GM12878 (cell line): ENCODE results near the gene ACSF3. TPM values are rescaled to one million over a fixed set of nuclear protein-coding genes. Genes with fewer than 3 reads are reported as not detected.

Experiments used
- ATAC-seq: fragments of 200-7000 bp; cut with Tn5 transposase; 3 replicates; pipeline ENCODE4 v1.9.1; 2020; ENCODE audit warnings: mild to moderate bottlenecking, moderate library complexity
- BruUV-seq: library from RNA; stranded (reverse); fragments of 400-500 nt; replicated peaks from 2 replicates; lab custom pipeline; 2021; lab: Mats Ljungman, UMichigan
- CTCF ChIA-PET: fragments of 300-600 bp; sonication (Branson Sonifier 250); formaldehyde crosslinking; extraction: SDS; loops from one replicate; lab custom pipeline; 2021; ENCODE audit warnings: inconsistent platforms; lab: Yijun Ruan, JAX
- POLR2A ChIA-PET: fragments of 350-600 bp; formaldehyde crosslinking; extraction: SDS; loops from one replicate; lab custom pipeline; 2021; ENCODE audit warnings: inconsistent platforms; lab: Charles Lee
- RAD21 ChIA-PET: fragments of 300-600 bp; sonication (Branson Sonifier 250); formaldehyde crosslinking; loops from one replicate; lab custom pipeline; 2023; ENCODE audit warnings: antibody characterized with exemption; ENCODE audit not compliant: unreplicated experiment; lab: Charles Lee
- SMC1A ChIA-PET: fragments of 300-600 bp; sonication (Branson Sonifier 250); formaldehyde crosslinking; loops from one replicate; lab custom pipeline; 2023; ENCODE audit not compliant: unreplicated experiment, uncharacterized antibody; lab: Charles Lee
- DNase-seq: peaks from one replicate; pipeline ENCODE4 v3.0.0-alpha.2; 2011; ENCODE audit warnings: low read depth, low spot score
- FAIRE-seq: peaks from 3 replicates; lab custom pipeline; 2011; peaks lifted over from hg19 to GRCh38; lab: Jason Lieb, UNC
- H2AFZ ChIP-seq: 2 replicates; pipeline ENCODE4 v1.6.0; 2011; ENCODE audit warnings: low read depth, low read length, control low read depth; ENCODE audit not compliant: control insufficient read depth
- H3K27ac ChIP-seq: 2 replicates; pipeline ENCODE4 v1.5.1; 2011; ENCODE audit warnings: control low read depth; ENCODE audit not compliant: control insufficient read depth, insufficient read depth
- H3K27me3 ChIP-seq, 2 experiments: replicated peaks in 1 of 2; 2 replicates each; pipeline versions ENCODE4 v1.6.0 to v1.6.1; 2011; ENCODE audit warnings: low read length in 1 of 2; ENCODE audit not compliant: control insufficient read depth in 2 of 2, insufficient read depth in 2 of 2
- H3K36me3 ChIP-seq, 2 experiments: 2 replicates each; pipeline ENCODE4 v1.5.1; 2011; ENCODE audit warnings: low read length in 1 of 2; ENCODE audit not compliant: control insufficient read depth in 2 of 2, insufficient read depth in 2 of 2
- H3K4me1 ChIP-seq: 2 replicates; pipeline ENCODE4 v1.6.1; 2011; ENCODE audit warnings: mild to moderate bottlenecking, low read length, moderate library complexity, mixed read lengths; ENCODE audit not compliant: control insufficient read depth, insufficient read depth
- H3K4me2 ChIP-seq: 2 replicates; pipeline ENCODE4 v1.6.0; 2011; ENCODE audit warnings: control low read depth; ENCODE audit not compliant: control insufficient read depth, insufficient read depth
- H3K4me3 ChIP-seq: fragments of 200-600 bp; sonication (generic); 2 replicates; pipeline ENCODE4 v1.5.1; 2016
- H3K79me2 ChIP-seq: 2 replicates; pipeline ENCODE4 v1.6.0; 2011; ENCODE audit warnings: low read length; ENCODE audit not compliant: control insufficient read depth, insufficient read depth
- H3K9ac ChIP-seq: 2 replicates; pipeline ENCODE4 v1.8.0; 2011; ENCODE audit warnings: low read length, control low read depth, mixed read lengths; ENCODE audit not compliant: control insufficient read depth, insufficient read depth
- H3K9me3 ChIP-seq: replicated peaks from 3 replicates; pipeline ENCODE4 v1.5.1; 2011; ENCODE audit warnings: mild to moderate bottlenecking, low read length; ENCODE audit not compliant: control insufficient read depth, insufficient read depth
- H4K20me1 ChIP-seq: 2 replicates; pipeline ENCODE4 v1.6.0; 2011; ENCODE audit not compliant: control insufficient read depth, insufficient read depth
- BMI1 ChIP-seq: fragments of 450-650 bp; IDR thresholded peaks from 2 replicates; pipeline ENCODE4 v1.6.1; 2016; ENCODE audit warnings: mild to moderate bottlenecking, moderate library complexity, borderline replicate concordance
- CBX3 ChIP-seq: fragments of 200-600 bp; sonication (generic); IDR thresholded peaks from 2 replicates; pipeline ENCODE4 v1.6.1; 2016; ENCODE audit warnings: low read depth, borderline replicate concordance
- ETV6 ChIP-seq, 2 experiments: fragments of 450-650 bp in 1 of 2; IDR thresholded peaks in 1 of 2; conservative IDR thresholded peaks in 1 of 2; 2 replicates each; pipeline ENCODE4 v1.6.1; 2014; ENCODE audit warnings: antibody characterized with exemption in 1 of 2, borderline replicate concordance in 1 of 2, low read depth in 1 of 2, mild to moderate bottlenecking in 1 of 2, moderate library complexity in 1 of 2
- IKZF2 ChIP-seq, 2 experiments: fragments of 450-650 bp; IDR thresholded peaks; 2 replicates each; pipeline ENCODE4 v1.6.1; 2017; ENCODE audit warnings: mild to moderate bottlenecking in 2 of 2, moderate library complexity in 2 of 2
- JUND ChIP-seq: IDR thresholded peaks from 2 replicates; pipeline ENCODE4 v1.6.1; 2012; ENCODE audit warnings: low read depth, mild to moderate bottlenecking, low read length, improper control_type of control experiment, moderate library complexity
- MTA3 ChIP-seq: IDR thresholded peaks from 2 replicates; pipeline ENCODE4 v1.6.1; 2012; ENCODE audit warnings: low read length, inconsistent platforms, borderline replicate concordance
- NFYA ChIP-seq: IDR thresholded peaks from 2 replicates; pipeline ENCODE4 v1.6.1; 2011; ENCODE audit warnings: low read depth, mild to moderate bottlenecking, low read length, improper control_type of control experiment, borderline replicate concordance
- POLR2A ChIP-seq: IDR thresholded peaks from 2 replicates; pipeline ENCODE4 v1.6.1; 2011; ENCODE audit warnings: low read depth, mild to moderate bottlenecking, low read length
- POU2F2 ChIP-seq: IDR thresholded peaks from 3 replicates; pipeline ENCODE4 v1.6.1; 2011; ENCODE audit warnings: low read depth, mild to moderate bottlenecking, low read length, borderline replicate concordance
- RB1 ChIP-seq: fragments of 450-650 bp; formaldehyde crosslinking; IDR thresholded peaks from 2 replicates; pipeline ENCODE4 v1.6.1; 2017; ENCODE audit warnings: mild to moderate bottlenecking, borderline replicate concordance
- RCOR1 ChIP-seq: conservative IDR thresholded peaks from 2 replicates; pipeline ENCODE4 v1.6.1; 2012; ENCODE audit warnings: low read depth, low read length, improper control_type of control experiment
- SKIL ChIP-seq: fragments of 450-650 bp; IDR thresholded peaks from 2 replicates; pipeline ENCODE4 v1.6.1; 2017; ENCODE audit warnings: mild to moderate bottlenecking, low read depth, inconsistent platforms; ENCODE audit not compliant: poor library complexity, severe bottlenecking
- TCF3 ChIP-seq: IDR thresholded peaks from 2 replicates; pipeline ENCODE4 v1.6.1; 2012; ENCODE audit warnings: low read depth, mild to moderate bottlenecking, low read length, borderline replicate concordance; ENCODE audit not compliant: insufficient read depth
- TCF7 ChIP-seq: IDR thresholded peaks from 2 replicates; pipeline ENCODE4 v1.6.1; 2014; ENCODE audit warnings: antibody characterized with exemption, borderline replicate concordance
- WGBS: methylation state at CpG from one replicate; pipeline ENCODE4 v1.1.6; 2016; ENCODE audit warnings: low lambda C conversion rate; ENCODE audit not compliant: insufficient replicate concordance, insufficient coverage; ENCODE audit errors: missing lambda C conversion rate; 5-methylcytosine and 5-hydroxymethylcytosine counted together
- in situ Hi-C: fragments of 300-500 bp; cut with MboI; formaldehyde crosslinking; loops from 9 replicates; pipeline ENCODE4 v1.14.3; 2018; ENCODE audit warnings: mixed read lengths
- intact Hi-C: fragments of 100-400 bp; cut with micrococcal nuclease; formaldehyde crosslinking; loops from one replicate; pipeline ENCODE4 v1.14.2; 2022; ENCODE audit not compliant: unreplicated experiment
- polyA plus RNA-seq, 11 experiments: library from polyadenylated mRNA; depleted of rRNA in 4 of 11; unstranded in 6 of 11; stranded (reverse) in 5 of 11; fragments of >200 nt; fragmentation: Nextera tagmentation in 4 of 11; fragmentation: Illumina TruSeq in 1 of 11; extraction: Ambion mirVana in 4 of 11; extraction: Trizol in 1 of 11; gene quantifications; 1 replicate in 1 of 11; 2 replicates in 10 of 11; pipeline versions ENCODE4 v1.2.1 to v1.2.3, GENCODE V29; 2011 to 2016; ENCODE audit warnings: inconsistent platforms in 2 of 11, missing spikeins in 2 of 11, low read depth in 1 of 11
- total RNA-seq, 4 experiments: library from RNA; depleted of rRNA in 3 of 4; stranded (reverse); fragments of >200 nt in 3 of 4; fragmentation: Illumina TruSeq in 1 of 4; extraction: Trizol in 1 of 4; gene quantifications; 2 replicates each; pipeline versions ENCODE4 v1.2.1 to v1.2.3, GENCODE V29; 2013 to 2021
- TF ChIP-seq, protein P1 (sequence below): fragments of 450-650 bp; IDR thresholded peaks from 2 replicates; pipeline ENCODE4 v1.6.1; 2017; ENCODE audit warnings: mild to moderate bottlenecking, moderate library complexity

ACSF3 gene
- total and polyA plus RNA-seq, 10 of the 15 experiments (the other 5 are each of a cell fraction or from before 2014, with no cell fraction given): 1.0 to 44.4 (median 25.8) TPM

GRCh38 chr16:89176147-89176690 is 82.6 kb downstream of the ACSF3 start:
- no TSS peak for BruUV-seq
- no peaks in the 10 kb centered on the region; a peak in 1 of 4 replicates for H3K27me3 ChIP-seq
- no peak for FAIRE-seq
- TF ChIP-seq TCF3: no peak
- TF ChIP-seq TCF7: no peak
- TF ChIP-seq MTA3: no peak
- TF ChIP-seq SKIL: no peak
- TF ChIP-seq, protein P1, sequence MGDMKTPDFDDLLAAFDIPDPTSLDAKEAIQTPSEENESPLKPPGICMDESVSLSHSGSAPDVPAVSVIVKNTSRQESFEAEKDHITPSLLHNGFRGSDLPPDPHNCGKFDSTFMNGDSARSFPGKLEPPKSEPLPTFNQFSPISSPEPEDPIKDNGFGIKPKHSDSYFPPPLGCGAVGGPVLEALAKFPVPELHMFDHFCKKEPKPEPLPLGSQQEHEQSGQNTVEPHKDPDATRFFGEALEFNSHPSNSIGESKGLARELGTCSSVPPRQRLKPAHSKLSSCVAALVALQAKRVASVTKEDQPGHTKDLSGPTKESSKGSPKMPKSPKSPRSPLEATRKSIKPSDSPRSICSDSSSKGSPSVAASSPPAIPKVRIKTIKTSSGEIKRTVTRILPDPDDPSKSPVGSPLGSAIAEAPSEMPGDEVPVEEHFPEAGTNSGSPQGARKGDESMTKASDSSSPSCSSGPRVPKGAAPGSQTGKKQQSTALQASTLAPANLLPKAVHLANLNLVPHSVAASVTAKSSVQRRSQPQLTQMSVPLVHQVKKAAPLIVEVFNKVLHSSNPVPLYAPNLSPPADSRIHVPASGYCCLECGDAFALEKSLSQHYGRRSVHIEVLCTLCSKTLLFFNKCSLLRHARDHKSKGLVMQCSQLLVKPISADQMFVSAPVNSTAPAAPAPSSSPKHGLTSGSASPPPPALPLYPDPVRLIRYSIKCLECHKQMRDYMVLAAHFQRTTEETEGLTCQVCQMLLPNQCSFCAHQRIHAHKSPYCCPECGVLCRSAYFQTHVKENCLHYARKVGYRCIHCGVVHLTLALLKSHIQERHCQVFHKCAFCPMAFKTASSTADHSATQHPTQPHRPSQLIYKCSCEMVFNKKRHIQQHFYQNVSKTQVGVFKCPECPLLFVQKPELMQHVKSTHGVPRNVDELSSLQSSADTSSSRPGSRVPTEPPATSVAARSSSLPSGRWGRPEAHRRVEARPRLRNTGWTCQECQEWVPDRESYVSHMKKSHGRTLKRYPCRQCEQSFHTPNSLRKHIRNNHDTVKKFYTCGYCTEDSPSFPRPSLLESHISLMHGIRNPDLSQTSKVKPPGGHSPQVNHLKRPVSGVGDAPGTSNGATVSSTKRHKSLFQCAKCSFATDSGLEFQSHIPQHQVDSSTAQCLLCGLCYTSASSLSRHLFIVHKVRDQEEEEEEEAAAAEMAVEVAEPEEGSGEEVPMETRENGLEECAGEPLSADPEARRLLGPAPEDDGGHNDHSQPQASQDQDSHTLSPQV: no peak
- TF ChIP-seq RB1: no peak
- no peak for TF ChIP-seq POU2F2
- TF ChIP-seq CBX3: no peak
- no peak for TF ChIP-seq RCOR1
- no peak for TF ChIP-seq NFYA
- TF ChIP-seq BMI1: no peak
- no peak for TF ChIP-seq POLR2A
- TF ChIP-seq IKZF2 (IDR thresholded peaks at IDR 0.05): no peak
- no peak for TF ChIP-seq ETV6 (conservative IDR thresholded peaks at IDR 0.05 in 1 of 2, IDR thresholded peaks at IDR 0.05 in 1 of 2; ENCODE audit: borderline replicate concordance in 1 of 2, low read depth in 1 of 2)
- no peak for TF ChIP-seq JUND
- TF ChIP-seq, all 136 proteins: peak for 0
- no peak for ATAC-seq
- Histone ChIP-seq H2AFZ (no peak overlapping the region), H3K4me2 (no peak overlapping the region), H3K79me2 (no peaks in the 10 kb centered on the region), H3K4me1 (no peaks in the 10 kb centered on the region), H3K27ac (no peak overlapping the region), H3K36me3 (no peaks in the 10 kb centered on the region), H3K9ac (no peak overlapping the region), H3K9me3 (no peaks in the 10 kb centered on the region), H4K20me1 (no peaks in the 10 kb centered on the region; the same call in 1 of the 2 replicates), H3K4me3 (no peak overlapping the region)
- POLR2A ChIA-PET: no interaction called here
- RAD21 ChIA-PET: interaction anchor here (1.5 kb wide), 1 partner anchor 235 kb away, joined by 4 read pairs; no protein-coding TSS in a partner anchor
- in situ Hi-C loops: no loop called here
- DNase-seq: no peak
- 45% methylated on average over 20 of the region's 27 CpGs for WGBS
- intact Hi-C loops: no loop called here
- CTCF ChIA-PET: interaction anchor here (1.5 kb wide), 1 partner anchor 9 kb away, joined by 6 read pairs; no protein-coding TSS in a partner anchor
- SMC1A ChIA-PET: no interaction called here
